GM18526 (cell line): ENCODE measurements around the gene FEZ2.

ENCODE experiments used
- POLR2A ChIP-seq: IDR thresholded peaks from 3 replicates; pipeline ENCODE4 v1.6.1; 2011; ENCODE audit not compliant: insufficient read length; ENCODE audit errors: extremely low read depth

The FEZ2 gene

DNA sequence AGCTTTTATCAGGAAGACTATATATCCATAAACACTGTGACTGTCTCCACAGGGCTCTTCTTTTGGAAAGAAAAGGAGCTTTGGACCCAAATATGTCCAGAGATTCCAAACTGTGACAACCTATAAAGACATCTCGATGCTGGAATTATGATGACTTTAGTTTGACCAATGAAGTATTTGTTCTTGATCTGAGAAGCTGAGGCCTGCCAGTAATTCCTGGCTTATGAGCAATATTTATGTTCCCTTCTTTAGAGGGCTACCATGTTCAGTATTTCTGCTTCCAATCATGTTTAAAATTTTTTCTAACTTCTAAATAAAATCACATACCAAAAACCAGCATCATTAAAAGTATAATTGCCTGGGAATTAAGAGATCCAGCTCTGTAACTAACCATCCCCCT, 41.1 kb downstream of the FEZ2 start:
- TF ChIP-seq POLR2A = no peak

DNA sequence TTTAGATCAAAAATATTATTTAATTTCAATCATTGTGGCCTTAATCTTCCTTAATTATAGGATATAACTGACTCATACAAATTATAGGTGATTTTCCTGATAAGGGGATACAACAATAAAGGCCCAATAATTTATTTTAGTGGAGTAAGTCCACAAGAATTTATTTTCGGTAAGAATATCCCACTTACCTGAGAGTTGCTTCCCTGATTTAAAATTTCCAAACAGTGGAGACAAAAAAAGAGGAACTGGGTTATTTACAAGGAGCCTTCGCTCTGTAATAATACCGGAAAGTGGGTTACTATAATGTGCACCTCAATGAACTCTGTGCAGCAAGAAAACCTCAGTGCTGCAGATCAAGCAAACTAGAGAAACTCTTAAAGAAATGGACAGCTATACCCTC, 42.2 kb downstream of the FEZ2 start:
- no peak for TF ChIP-seq POLR2A

DNA sequence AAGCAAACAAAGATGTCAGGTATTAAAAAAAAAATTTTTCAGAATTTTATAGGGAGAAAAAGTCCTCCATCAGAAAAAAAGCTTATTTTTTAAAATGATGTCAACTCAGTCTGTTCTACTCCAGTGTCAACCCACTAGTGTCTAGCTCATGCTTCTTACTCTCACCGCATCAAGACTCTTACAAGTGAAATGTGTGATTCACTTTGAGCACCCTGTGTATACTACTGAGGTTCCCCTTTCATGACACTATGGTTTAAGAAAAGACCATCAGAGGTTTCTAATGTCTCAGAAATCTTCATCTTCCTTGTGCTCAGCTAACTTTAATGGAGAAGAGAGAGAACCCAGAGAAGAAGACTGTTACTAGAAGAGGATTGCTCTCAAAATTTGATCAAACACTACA, 43.4 kb downstream of the FEZ2 start:
- TF ChIP-seq POLR2A = no peak

DNA sequence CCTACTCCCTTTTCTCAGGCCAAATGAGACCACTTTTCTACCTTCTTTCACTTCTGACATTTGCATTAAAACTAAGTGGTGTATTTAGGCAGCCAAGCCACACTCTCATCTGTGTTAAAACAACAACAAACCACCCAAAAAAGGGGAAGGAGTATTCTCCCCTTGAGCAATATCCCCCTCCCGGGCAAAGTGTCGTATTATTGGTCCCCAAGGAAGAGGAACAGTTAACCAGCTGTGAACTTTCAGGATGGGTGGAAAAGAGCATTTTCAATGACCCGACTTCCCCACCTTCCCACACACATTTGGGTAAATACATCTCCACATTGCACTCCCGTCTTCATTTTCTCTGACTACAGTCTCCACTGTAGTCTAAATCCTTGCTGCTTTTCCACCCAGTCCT, 44.3 kb downstream of the FEZ2 start:
- no peak for TF ChIP-seq POLR2A

DNA sequence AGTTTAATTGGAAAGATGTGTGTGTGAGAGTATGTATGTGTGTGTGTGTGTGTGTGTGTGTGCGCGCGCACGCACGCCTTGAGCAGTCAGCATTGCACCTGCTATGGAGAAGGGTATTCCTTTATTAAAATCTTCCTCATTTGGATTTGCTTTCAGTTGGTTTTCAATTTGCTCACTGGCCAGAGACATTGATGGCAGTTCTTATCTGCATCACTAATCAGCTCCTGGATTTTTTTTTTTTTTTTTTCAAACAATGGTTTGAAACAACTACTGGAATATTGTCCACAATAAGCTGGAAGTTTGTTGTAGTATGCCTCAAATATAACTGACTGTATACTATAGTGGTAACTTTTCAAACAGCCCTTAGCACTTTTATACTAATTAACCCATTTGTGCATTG, 48.0 kb downstream of the FEZ2 start:
- TF ChIP-seq POLR2A = no peak

DNA sequence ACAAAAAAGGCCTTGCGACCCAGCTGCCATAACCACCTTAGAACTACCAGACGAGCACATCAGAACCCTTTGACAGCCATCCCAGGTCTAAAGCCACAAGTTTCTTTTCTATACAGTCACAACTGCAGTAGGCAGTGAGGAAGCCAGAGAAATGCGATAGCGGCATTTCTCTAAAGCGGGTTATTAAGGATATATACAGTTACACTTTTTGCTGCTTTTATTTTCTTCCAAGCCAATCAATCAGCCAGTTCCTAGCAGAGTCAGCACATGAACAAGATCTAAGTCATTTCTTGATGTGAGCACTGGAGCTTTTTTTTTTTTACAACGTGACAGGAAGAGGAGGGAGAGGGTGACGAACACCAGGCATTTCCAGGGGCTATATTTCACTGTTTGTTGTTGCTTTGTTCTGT, 48.8 kb downstream of the FEZ2 start:
- TF ChIP-seq POLR2A = no peak

DNA sequence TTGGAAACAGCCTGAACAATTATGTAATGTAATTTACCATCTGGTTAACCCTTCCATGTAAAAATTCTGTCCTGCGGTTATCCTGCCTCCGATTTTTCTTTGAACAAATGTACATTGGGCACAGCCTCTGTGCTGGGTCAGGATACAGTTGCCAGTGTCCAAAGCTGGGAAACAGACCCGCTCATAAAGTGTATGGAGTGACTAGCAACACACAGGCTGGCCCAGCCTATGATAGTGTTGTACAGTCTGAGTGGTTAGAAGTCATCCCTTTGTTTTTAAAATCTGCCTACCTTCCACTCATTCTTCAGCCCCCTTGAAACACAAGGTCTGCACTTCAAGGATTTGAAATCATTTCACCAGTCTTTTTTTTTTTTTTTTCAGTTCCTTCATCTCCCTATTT, 50.1 kb downstream of the FEZ2 start:
- TF ChIP-seq POLR2A = no peak

DNA sequence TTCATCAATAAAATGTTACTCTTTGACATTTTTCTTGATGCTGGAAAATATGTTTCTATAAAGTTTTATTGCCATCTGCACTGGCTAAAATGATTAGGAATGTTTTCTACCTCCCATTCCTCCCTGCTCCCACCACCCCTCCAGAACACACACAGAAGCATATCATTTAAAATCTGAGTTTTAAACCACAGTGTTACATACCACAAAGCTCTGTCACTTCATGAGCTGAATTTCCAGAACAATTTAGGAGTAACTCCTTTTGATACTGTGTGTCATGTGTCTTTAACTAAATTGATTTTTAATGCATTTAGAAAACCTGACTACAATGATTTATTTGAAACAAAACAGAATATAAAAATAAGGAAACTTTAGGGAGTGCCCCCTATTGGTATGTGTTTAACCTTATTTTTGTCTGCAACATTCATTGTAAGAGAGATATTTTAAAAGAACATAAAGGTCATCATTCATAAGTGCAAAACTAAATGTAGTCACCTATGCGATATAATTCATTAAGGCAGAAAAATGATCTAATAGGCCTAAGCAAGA, 52.0 kb downstream of the FEZ2 start:
- no peak for TF ChIP-seq POLR2A

DNA sequence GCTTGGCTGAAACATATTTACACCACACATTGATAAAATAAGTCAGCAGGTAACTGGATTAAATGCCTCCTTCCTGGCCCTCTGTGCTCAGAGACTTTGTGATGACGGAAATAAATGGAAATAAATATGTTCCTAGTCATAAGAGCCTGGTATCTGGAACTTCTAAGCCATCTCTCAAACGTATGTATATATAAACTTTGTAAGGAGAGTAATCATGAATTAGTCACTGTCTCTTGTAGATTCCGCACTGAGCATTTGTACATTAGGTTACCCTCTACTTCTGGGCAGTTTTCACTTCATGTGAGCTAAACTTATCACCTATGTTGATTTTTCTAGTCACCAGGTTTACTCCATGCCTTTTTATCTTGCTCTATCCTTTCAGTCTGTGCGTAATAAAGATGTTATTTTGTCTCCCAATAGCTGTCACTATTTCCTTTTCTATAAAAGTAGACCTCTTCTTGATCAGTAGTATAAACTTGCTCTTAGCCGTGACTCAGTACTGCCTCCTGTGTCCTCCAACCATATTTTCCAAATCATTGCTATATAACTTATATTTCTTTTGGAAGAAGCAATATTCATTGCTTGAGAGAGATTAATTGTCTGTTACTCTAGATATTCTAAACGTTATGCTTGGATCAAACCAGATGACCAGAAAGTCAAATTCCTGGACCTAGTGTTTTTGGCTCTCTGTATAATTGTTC, 53.2 kb downstream of the FEZ2 start:
- no peak for TF ChIP-seq POLR2A

DNA sequence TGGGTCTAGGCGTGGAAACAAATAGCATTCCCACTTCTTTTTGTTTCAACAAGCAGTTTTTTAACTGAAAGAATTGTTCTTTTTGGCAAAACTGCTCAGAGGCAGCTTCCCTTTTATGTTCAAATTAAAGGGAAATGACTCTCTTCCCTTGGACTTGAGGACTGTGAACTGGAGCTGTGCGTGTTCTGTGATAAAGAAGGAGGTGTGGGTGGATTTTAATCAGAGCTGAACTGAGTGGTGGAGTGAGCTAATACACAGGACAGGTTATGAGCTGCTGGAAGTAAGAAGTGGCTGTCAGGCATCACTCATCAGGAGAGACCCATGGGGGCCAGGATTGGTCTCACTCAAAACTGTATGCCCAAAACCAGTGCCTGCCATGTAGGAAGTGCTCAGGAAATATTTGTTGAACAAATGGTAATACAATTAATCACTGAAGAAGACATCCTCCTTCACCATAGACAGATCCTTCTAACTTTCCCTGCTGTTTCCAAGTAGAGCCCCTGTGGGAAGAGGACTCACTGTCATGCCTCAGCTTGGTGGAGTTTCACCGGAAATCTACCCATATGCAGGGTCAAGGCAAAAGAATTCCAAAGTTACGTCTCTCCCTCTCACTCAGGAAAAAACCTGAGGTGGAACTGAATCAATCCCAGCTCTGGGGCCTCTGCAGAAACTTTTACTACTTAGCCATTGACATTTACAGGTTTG, 55.9 kb downstream of the FEZ2 start:
- TF ChIP-seq POLR2A = no peak

DNA sequence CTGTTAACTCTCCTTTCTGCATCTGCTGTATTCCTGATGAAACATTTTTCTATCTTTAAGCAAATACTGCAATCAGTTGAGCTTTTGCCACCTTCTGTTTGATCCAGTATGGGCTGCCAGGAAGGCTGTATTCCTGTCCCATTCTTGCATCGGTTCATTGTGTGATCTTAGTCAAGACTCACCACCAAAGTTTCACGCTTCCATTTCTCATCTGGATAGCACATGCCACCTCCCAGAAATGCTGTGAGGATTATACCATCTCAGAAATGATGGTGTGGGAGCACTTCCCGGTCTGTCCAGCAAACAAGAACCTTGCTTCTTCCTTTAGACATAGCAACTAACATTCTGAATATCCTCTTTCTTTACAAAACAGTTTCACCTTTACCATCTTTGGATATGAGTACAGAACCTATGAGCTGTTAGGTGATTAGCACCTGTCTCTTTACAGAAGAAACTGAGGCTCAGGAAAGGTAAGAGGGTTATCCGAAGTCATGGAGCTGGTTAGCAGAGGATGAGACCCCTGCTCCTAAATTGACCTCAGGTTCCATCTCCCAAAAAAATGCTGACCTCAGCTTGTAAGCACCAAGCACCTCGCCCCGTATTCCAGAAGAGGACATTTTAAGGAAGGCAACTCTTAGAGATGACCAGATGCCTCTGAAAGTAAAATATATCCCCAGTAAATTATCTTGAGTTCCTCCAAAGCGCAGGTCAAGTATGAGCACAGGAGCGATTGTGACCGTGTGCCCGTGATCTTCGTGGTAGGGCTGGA, 56.8 kb downstream of the FEZ2 start:
- no peak for TF ChIP-seq POLR2A

DNA sequence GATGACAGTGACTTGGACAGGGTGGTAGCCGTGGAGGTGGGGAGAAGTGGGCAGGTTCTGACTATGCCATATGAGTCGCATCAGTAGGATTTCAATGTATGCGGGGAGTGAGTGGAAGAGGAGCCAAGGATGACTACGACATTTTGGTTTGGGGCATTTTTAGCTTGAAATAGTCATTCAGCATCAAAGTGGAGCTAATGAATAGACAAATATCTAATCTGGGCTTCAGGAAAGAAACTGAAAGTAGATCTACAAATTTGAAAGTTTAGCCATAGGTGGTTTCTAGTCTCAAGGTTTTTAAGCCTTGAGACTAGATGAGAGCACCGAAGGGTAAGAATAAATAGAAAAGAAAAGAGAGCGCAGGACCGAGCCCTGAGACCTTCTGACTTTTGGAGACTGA, 58.3 kb downstream of the FEZ2 start:
- TF ChIP-seq POLR2A = no peak

DNA sequence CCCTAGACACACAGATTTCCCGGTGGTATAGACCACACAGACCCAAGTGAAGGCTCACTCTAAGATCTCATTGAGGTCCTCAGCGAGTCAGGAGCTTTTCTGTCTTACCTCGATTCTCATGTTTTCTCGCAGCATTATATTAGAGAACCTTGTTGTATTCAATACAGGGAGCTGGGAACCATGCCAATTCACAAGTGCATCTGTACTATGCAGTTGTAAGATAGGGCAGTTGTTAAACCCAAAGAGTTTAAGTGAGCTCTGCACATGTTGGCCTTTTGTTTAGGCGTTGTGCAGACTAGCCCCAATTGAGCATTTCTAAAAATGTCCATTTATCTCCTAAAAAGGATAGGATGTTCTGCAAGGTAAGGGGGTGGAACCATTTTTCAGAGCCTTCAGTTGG, 59.6 kb downstream of the FEZ2 start:
- TF ChIP-seq POLR2A = no peak

DNA sequence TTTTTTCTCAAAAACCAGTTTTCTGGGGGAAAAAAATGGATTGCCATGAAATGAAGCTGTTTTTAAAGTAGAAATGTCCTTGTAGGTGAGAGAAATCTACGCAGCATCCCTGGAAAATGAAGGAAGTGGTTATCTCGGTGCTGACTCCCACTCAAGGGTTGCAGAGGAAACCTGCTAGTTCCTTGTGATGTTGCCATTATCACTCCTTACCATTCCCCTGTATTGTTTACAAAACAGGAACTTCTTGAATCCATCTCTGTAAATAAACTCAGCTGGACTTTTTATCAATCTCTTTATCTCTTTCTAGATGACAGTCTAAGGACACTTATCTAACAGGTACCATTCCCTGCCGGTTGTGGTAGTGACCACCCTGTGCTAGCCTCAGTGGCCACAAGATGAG, 61.2 kb downstream of the FEZ2 start:
- no peak for TF ChIP-seq POLR2A

DNA sequence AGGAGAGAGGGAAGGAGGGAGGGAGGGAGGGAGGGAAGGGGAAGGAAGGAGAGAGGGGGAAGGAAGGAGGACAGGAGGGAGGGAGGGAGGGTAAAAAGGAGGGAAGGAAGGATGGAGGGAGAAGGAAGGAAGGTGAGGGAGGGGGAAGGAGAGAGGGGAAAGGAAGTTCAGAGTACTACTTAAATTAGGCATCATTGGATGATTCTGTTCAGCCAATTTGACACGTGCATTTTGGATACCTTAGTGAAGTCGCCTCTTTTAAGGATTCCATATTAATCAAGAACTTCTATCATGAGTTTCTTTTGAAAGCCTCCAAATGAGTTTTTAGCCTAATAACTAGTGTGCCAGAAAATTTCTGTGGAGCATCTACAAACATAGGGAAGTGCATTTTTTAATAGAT, 62.9 kb downstream of the FEZ2 start:
- TF ChIP-seq POLR2A = no peak

DNA sequence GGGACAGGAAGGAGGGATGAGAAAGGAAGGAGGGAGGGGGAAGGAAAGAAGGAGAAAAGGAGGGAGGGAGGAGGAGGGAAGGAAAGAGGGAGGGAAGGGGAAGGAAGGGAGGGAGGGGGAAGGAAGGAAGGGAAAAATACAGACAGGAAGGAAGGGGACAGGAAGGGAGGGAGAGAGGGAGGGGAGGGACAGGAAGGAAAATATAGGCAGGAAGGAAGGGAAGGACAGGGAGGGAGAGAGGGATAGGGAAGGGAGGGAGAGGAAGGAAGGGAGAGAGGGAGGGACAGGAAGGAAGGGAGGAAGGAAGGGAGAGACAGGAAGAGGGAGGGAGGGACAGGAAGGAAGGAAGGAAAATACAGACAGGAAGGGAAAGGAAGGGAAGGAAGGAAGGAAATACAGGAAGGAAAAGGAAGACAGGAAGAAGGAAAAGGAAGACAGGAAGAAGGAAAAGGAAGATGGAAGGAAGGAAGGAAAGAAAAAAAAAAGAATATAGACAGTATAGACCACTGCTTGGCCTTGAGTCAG, 63.6 kb downstream of the FEZ2 start:
- TF ChIP-seq POLR2A = no peak
